Lower leg skin (tissue), 3 donors: ENCODE data around the gene TTBK1.

Experiments
- CTCF ChIP-seq, 3 donors: fragments of 450-650 bp; IDR thresholded peaks; one replicate each; pipeline ENCODE4 v1.5.1; 2016; ENCODE audit warnings: antibody characterized with exemption in 3 of 3, mild to moderate bottlenecking in 3 of 3, moderate library complexity in 2 of 3
- POLR2A ChIP-seq, 2 donors: fragments of 450-650 bp; IDR thresholded peaks; one replicate each; pipeline ENCODE4 v1.6.1; 2016 to 2017; ENCODE audit warnings: antibody characterized with exemption in 2 of 2, mild to moderate bottlenecking in 1 of 2, moderate library complexity in 1 of 2

- no peak for TF ChIP-seq CTCF (IDR thresholded peaks at IDR 0.05)
- TF ChIP-seq POLR2A (IDR thresholded peaks at IDR 0.05): no peak
Measured at GRCh38 chr6:43273707-43274106, 30.4 kb downstream of the TTBK1 start.
